K562 (cell line): ENCODE measurements around the gene LRMDA. TPM values are rescaled to one million over a fixed set of nuclear protein-coding genes. Genes with fewer than 3 reads are reported as not detected.

Experiments used
- ATAC-seq: fragments of 200-7000 bp; cut with Tn5 transposase; 3 replicates; pipeline ENCODE4 v1.9.1; 2020; ENCODE audit warnings: moderate library complexity
- BruUV-seq: library from RNA; stranded (reverse); fragments of 400-500 nt; replicated peaks from 2 replicates; lab custom pipeline; 2021; lab: Mats Ljungman, UMichigan
- CTCF ChIA-PET: fragments of 300-600 bp; formaldehyde crosslinking; extraction: SDS; loops from one replicate; lab custom pipeline; 2021; ENCODE audit warnings: low intra/inter-chr PET ratio; lab: Yijun Ruan, JAX
- POLR2A ChIA-PET: fragments of 300-600, 350-650 bp; sonication (Branson Sonifier 250); formaldehyde crosslinking; extraction: SDS; loops from one replicate; lab custom pipeline; 2021; ENCODE audit warnings: antibody characterized with exemption, inconsistent platforms; lab: Yijun Ruan, JAX
- DNase-seq, 4 experiments: peaks; one replicate each; pipeline versions ENCODE4 v3.0.0 to v3.0.0-alpha.2; 2011 to 2018; ENCODE audit warnings: low spot score in 3 of 4, mixed read lengths in 3 of 4; ENCODE audit errors: extremely low read depth in 1 of 4
- FAIRE-seq: peaks from 2 replicates; lab custom pipeline; 2011; peaks lifted over from hg19 to GRCh38; lab: Jason Lieb, UNC
- H2AFZ ChIP-seq: 2 replicates; pipeline ENCODE4 v1.6.0; 2011; ENCODE audit warnings: low read depth, low read length, control low read depth, inconsistent platforms
- H3K27ac ChIP-seq: fragments of 200-600 bp; 3 replicates; pipeline ENCODE4 v1.8.0; 2011; ENCODE audit warnings: low read depth, mild to moderate bottlenecking, control low read depth, inconsistent platforms, low read length, moderate library complexity, mixed read lengths; ENCODE audit errors: extremely low read depth
- H3K27me3 ChIP-seq, 2 experiments: fragments of 300-600 bp in 1 of 2; 2 replicates in 1 of 2; 3 replicates in 1 of 2; pipeline versions ENCODE4 v1.6.0 to v1.8.0; 2011; ENCODE audit warnings: inconsistent platforms in 2 of 2, low read length in 2 of 2, mild to moderate bottlenecking in 1 of 2, mixed read lengths in 1 of 2, moderate library complexity in 1 of 2; ENCODE audit not compliant: control insufficient read depth in 2 of 2, insufficient read depth in 2 of 2
- H3K36me3 ChIP-seq: fragments of 300-600 bp; 3 replicates; pipeline ENCODE4 v1.8.0; 2011; ENCODE audit warnings: mild to moderate bottlenecking, low read length, inconsistent platforms; ENCODE audit not compliant: control insufficient read depth, insufficient read depth
- H3K4me1 ChIP-seq, 2 experiments: fragments of 200-600 bp in 1 of 2; replicated peaks in 1 of 2; 2 replicates in 1 of 2; 3 replicates in 1 of 2; pipeline versions ENCODE4 v1.5.1 to v1.8.0; 2011; ENCODE audit warnings: inconsistent platforms in 2 of 2, low read length in 2 of 2, mild to moderate bottlenecking in 1 of 2, mixed read lengths in 1 of 2, moderate library complexity in 1 of 2; ENCODE audit not compliant: control insufficient read depth in 2 of 2, insufficient read depth in 2 of 2
- H3K4me2 ChIP-seq: 2 replicates; pipeline ENCODE4 v1.6.1; 2011; ENCODE audit warnings: low read length, control low read depth, inconsistent platforms, mixed read lengths; ENCODE audit not compliant: insufficient read depth
- H3K4me3 ChIP-seq: fragments of 200-600 bp; sonication (generic), shearing (Covaris generic); 2 replicates; pipeline ENCODE4 v1.5.1; 2016; ENCODE audit warnings: control low read depth, inconsistent platforms
- H3K79me2 ChIP-seq: fragments of 200-600 bp; 3 replicates; pipeline ENCODE4 v1.8.0; 2011; ENCODE audit warnings: low read length, inconsistent platforms; ENCODE audit not compliant: control insufficient read depth, insufficient read depth
- H3K9ac ChIP-seq, 2 experiments: 2 replicates each; pipeline versions ENCODE4 v1.6.0 to v1.6.1; 2011; ENCODE audit warnings: low read depth in 2 of 2, low read length in 2 of 2, control low read depth in 1 of 2, inconsistent platforms in 1 of 2, mild to moderate bottlenecking in 1 of 2, mixed read lengths in 1 of 2; ENCODE audit not compliant: insufficient read depth in 1 of 2
- H3K9me1 ChIP-seq: one replicate; pipeline ENCODE4 v1.6.0; 2011; ENCODE audit warnings: inconsistent platforms, mild to moderate bottlenecking, low read length, moderate library complexity; ENCODE audit not compliant: control insufficient read depth, insufficient read depth
- H3K9me3 ChIP-seq: replicated peaks from 2 replicates; pipeline ENCODE4 v1.5.1; 2011; ENCODE audit warnings: low read depth, low read length, inconsistent platforms; ENCODE audit not compliant: control insufficient read depth, insufficient read depth
- H4K20me1 ChIP-seq: replicated peaks from 2 replicates; pipeline ENCODE4 v1.6.1; 2011; ENCODE audit warnings: low read length, inconsistent platforms, mixed read lengths; ENCODE audit not compliant: control insufficient read depth, insufficient read depth
- CEBPZ ChIP-seq: fragments of 150-350 bp; IDR thresholded peaks from 2 replicates; pipeline ENCODE4 v1.6.1; 2014; ENCODE audit warnings: low read depth, mild to moderate bottlenecking, low read length, borderline replicate concordance
- FOXP4 ChIP-seq: sonication (generic); formaldehyde crosslinking; IDR thresholded peaks from 2 replicates; pipeline ENCODE4 v1.8.0; 2022; ENCODE audit warnings: mild to moderate bottlenecking, missing genetic modification reagents, borderline replicate concordance
- NKRF ChIP-seq: fragments of 450-650 bp; IDR thresholded peaks from 2 replicates; pipeline ENCODE4 v1.6.1; 2016; ENCODE audit warnings: borderline replicate concordance
- NR3C1 ChIP-seq: sonication (generic); formaldehyde crosslinking; IDR thresholded peaks from 2 replicates; pipeline ENCODE4 v1.8.1; 2022; ENCODE audit warnings: missing genetic modification reagents
- NRF1 ChIP-seq, 2 experiments: fragments of 450-650 bp; IDR thresholded peaks in 1 of 2; conservative IDR thresholded peaks in 1 of 2; 2 replicates each; pipeline ENCODE4 v1.6.1; 2014; ENCODE audit warnings: mild to moderate bottlenecking in 2 of 2
- PATZ1 ChIP-seq: fragments of 250-450 bp; sonication (Bioruptor Pico); IDR thresholded peaks from 2 replicates; pipeline ENCODE4 v1.5.0; 2020; ENCODE audit warnings: mild to moderate bottlenecking, borderline replicate concordance
- ZNF3 ChIP-seq: fragments of 250-450 bp; sonication (Bioruptor Pico); IDR thresholded peaks from 2 replicates; pipeline ENCODE4 v1.5.0; 2021; ENCODE audit warnings: mild to moderate bottlenecking, moderate library complexity
- ZNF644 ChIP-seq: fragments of 200-800 bp; sonication (Bioruptor generic); IDR thresholded peaks from 2 replicates; pipeline ENCODE4 v1.6.1; 2016; ENCODE audit warnings: low read depth, missing genetic modification characterization, missing compliant biosample characterization
- WGBS: fragments of 100-300 bp; shearing (Covaris generic); methylation state at CpG from one replicate; pipeline ENCODE4 v1.1.6; 2016; ENCODE audit warnings: low coverage, mixed read lengths; ENCODE audit not compliant: insufficient coverage; ENCODE audit errors: missing lambda C conversion rate; 5-methylcytosine and 5-hydroxymethylcytosine counted together
- in situ Hi-C: fragments of 300-500 bp; cut with MboI; formaldehyde crosslinking; loops from 4 replicates; pipeline ENCODE4 v1.15.0; 2018; ENCODE audit warnings: inconsistent platforms, mixed read lengths
- intact Hi-C: fragments of 100-400 bp; cut with micrococcal nuclease; formaldehyde crosslinking; loops from 2 replicates; pipeline ENCODE4 v1.14.2; 2022
- polyA plus RNA-seq, 8 experiments: library from polyadenylated mRNA; depleted of rRNA in 4 of 8; stranded (reverse) in 5 of 8; unstranded in 3 of 8; fragments of >200 nt; fragmentation: Nextera tagmentation in 2 of 8; fragmentation: Illumina TruSeq in 1 of 8; extraction: Ambion mirVana in 2 of 8; extraction: Trizol in 1 of 8; gene quantifications; 2 replicates each; pipeline versions ENCODE4 v1.2.1 to v1.2.3, GENCODE V29; 2011 to 2014; ENCODE audit warnings: inconsistent platforms in 1 of 8, missing spikeins in 1 of 8
- total RNA-seq, 7 experiments: library from RNA; depleted of rRNA in 6 of 7; stranded (reverse); fragments of >200 nt in 6 of 7; fragmentation: Illumina TruSeq in 2 of 7; extraction: Trizol in 2 of 7; gene quantifications; 2 replicates each; pipeline versions ENCODE4 v1.2.1 to v1.2.3, GENCODE V29; 2011 to 2021; ENCODE audit warnings: low replicate concordance in 1 of 7

Gene LRMDA
- total and polyA plus RNA-seq, 9 of the 15 experiments (the other 6 are each of a cell fraction or from before 2014, with no cell fraction given), result 0.25 TPM; not detected in 8

- no peak for TF ChIP-seq PATZ1 (CRISPR knock-in tag)
- no peak for TF ChIP-seq CEBPZ
- TF ChIP-seq NR3C1 (CRISPR knock-in tag), result no peak
Measured at GRCh38 chr10:75632805-75633462, 201.5 kb downstream of the LRMDA start (continued).

GRCh38 chr10:75633568-75633967 lies 202.1 kb downstream of the LRMDA start:
- FAIRE-seq (no peak), ATAC-seq (no peak), DNase-seq (no peak)
- Histone ChIP-seq H3K9ac (no peak overlapping the region), H3K4me2 (no peak overlapping the region), H3K27me3 (no peaks in the 10 kb centered on the region), H3K79me2 (no peaks in the 10 kb centered on the region), H2AFZ (no peak overlapping the region), H3K9me1 (no peaks in the 10 kb centered on the region), H3K4me3 (no peak overlapping the region), H4K20me1 (no peaks in the 10 kb centered on the region), H3K4me1 (no peaks in the 10 kb centered on the region), H3K36me3 (no peaks in the 10 kb centered on the region), H3K9me3 (no peaks in the 10 kb centered on the region), H3K27ac (no peak overlapping the region)
- ChIA-PET CTCF (no interaction called here), POLR2A (no interaction called here)
- 0% methylated on average over 2 of the region's 2 CpGs for WGBS
- in situ Hi-C loops, result no loop called here
- BruUV-seq, result no TSS peak
- intact Hi-C loops, result no loop called here
- TF ChIP-seq NRF1 (conservative IDR thresholded peaks at IDR 0.05 in 1 of 2, IDR thresholded peaks at IDR 0.05 in 1 of 2), result no peak
- TF ChIP-seq NKRF, result no peak
- TF ChIP-seq ZNF644, result no peak
- no peak for TF ChIP-seq FOXP4 (CRISPR knock-in tag)
- no peak for TF ChIP-seq ZNF3 (CRISPR knock-in tag)
